Skeletal muscle cell (primary cell): ENCODE results near the gene LRRTM4.
"Not testable (repeated sequence)": the region's sequence is repeated elsewhere in the genome, so short reads cannot be mapped to it uniquely, and the experiment has no call there.

Source experiments
- DNase-seq: peaks from one replicate; pipeline ENCODE4 v3.0.0-alpha.2; 2010; ENCODE audit warnings: low read depth
- H3K4me3 ChIP-seq: 2 replicates; pipeline ENCODE4 v1.5.1; 2011; ENCODE audit warnings: low read depth, mild to moderate bottlenecking, control low read depth, low read length, moderate library complexity

LRRTM4 gene

DNA sequence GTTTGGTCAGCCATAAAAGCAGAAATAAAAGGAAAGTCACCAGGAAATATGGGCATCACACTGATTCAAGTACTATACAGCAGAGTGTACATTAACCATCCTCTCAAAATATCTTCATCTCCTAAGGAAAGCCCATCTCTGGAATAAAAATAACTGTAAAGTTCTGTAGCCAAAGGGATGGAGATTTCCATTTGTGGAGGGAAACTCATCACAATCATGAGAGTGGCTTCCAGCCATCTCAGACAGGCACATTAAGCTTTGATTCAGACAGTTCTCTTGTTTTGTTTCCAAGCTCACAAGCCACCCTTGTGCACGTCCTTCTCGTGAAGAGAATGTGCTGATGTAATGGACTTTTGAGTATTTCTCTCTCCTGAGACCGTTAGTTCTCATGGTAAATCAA lies 695.5 kb downstream of the LRRTM4 start:
- no peak overlapping the region for H3K4me3 ChIP-seq
- DNase-seq: no peak

DNA sequence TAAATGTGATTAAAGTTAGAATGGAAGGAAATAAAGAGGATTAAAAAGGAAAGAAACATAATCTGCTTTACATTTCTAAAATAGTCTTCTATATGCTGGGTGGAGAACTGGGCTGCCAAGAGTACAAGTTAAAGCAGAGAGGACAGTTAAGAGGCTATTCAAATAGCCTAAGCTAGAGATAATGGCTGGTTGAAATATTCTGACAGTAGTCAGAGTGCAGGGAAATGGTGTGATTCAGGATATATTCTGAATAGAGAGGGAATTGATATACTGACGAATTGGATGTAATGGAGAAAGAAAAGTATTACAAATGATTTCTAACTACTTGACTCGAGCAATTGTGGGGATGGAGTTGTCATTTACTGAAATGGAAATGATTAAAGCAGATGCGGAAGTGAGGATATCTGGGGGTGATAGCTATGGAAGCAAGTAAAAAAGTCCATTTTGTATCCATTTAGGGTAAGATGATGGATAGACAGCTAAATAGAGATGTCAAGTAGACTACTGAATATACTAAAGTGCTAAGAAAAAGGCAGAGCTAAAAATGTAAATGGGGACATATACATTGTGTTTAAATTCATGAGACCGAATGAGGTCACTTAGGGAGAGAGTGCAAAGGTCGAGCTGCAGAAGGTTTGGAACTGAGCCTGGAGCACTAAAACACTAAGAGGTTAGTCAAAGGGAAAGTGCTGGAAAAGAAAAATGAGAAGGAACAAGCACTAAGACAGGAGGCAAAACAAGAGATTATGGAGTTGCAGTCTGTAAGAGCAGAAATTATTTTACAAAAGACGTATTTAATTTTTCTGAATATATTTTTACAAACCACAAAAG lies 696.8 kb downstream of the LRRTM4 start:
- no peak overlapping the region for H3K4me3 ChIP-seq
- no peak for DNase-seq

DNA sequence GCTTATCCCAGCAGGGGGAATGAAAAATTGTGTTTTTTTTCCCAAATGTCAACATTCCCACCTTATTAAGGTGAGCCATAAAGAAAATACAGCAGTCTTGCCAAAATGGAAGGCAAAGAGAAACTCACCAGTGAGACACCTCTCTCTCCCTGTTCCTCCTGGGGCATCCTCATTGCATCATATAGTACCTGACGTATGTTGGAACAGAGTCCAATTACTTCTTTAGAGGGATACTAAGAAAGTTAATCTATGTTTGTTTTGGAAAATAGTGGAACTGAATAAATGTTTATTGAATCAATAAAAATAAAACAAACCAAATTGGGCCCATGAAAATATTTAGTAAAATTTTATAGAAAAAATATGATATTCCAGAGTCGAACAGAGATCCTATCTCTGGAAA lies 700.4 kb downstream of the LRRTM4 start:
- H3K4me3 ChIP-seq: no peak overlapping the region
- DNase-seq: no peak

DNA sequence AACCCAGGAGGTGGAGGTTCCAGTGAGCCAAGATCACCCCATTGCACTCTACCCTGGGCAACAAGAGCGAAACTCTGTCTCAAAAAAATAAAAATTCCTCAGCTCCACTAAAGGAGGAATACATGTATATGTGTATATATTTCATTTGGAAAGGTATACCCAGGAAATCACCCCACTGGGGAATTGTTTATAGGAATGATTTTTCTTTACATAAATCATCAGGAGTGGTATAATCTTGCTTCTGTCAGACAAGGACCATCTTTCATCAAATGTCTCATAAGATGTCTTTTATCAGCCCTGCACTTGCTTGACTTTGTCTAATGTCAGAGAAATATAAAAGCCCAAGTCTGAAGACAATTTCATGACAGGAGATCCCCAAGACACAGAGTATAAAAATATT lies 709.1 kb downstream of the LRRTM4 start:
- no peak for DNase-seq
- H3K4me3 ChIP-seq: no peak overlapping the region

DNA sequence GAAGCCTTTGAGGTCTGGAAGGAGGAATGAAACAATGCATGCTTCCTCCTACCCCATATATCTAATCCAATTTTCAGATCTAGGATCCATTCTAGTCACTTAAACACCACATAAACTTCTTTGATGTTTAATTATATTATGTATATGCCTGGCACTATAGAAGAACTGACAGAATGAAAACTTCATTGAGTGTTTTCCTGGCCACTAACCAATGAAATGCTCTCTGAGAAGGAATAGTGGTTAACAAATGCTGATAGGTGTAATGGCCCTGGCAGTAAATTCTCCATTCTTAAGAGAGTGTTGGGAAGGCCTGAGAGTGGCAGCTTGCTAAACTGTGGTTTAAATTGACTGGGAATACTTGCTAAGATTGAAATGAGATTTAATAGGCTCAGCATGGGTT lies 710.0 kb downstream of the LRRTM4 start:
- H3K4me3 ChIP-seq: no peak overlapping the region

DNA sequence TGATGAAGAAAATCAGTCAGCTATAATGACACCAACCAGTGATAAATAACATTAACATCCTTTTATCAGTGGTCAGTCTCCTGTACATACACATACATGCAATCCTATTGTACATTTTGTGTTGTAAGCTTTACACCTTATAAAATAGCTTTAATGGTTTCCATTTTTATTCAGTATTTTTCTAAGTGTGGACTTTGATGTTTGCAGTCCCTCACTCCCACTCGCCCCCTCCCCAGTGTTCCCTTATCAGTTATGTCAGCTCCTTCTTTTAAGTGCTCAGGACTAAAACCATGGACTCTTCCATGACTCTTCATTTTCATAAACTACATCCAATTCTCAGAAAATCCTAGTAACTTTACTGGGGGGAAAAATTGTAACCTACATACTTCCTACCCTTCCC lies 713.0 kb downstream of the LRRTM4 start:
- no peak overlapping the region for H3K4me3 ChIP-seq
- no peak for DNase-seq

More for the DNA sequence above, 710.0 kb downstream of the LRRTM4 start:
- DNase-seq: no peak

DNA sequence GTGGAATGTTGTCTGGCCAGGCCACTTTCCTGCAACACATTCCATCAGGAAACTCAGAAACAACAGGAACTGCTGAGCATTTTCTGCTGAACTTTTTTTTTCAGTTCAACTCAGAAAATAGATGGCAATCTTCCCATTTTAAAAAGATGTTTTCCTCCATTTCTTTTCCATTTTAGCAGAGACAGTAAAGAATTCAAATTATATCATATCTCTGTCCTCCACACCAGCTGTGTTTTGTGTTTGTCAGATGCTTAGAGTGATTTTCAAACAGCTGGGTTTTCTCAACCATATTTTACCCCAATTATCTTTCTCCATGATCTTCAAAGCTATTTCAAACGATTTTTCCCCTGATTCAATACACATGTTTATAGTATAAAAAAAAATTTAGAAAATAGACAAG lies 713.4 kb downstream of the LRRTM4 start:
- DNase-seq: no peak
- no peak overlapping the region for H3K4me3 ChIP-seq

DNA sequence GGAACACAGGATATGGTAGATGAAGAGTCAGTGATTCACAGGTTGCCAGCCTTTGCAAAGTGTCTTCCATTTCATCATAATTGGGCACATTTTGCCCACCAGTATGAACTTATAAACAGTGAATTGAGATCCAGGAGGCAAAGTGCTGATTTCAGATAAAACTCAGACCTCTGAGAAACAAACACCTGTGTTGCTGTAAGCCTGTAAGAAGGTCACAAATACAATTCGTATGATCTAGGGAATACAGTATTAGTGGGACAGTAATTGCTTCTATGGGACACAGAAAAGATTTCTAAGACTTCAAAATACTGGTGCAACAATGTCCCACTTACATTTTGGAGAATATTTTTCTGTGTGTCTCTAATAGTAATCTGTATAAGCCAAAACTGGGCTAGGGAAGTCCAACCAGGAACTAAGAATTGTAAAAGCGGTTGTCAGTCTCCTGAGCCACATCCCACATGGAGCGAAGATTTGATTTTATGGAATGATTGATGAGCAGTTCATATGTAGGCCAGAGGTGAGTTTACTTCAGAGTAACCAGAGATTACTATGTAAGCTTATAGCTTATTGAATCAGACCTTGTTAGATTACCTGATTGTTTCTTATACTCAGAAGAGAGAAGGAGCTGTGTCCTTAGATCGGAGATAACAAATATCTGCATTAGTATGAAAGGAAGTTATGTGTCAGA lies 728.4 kb downstream of the LRRTM4 start:
- no peak overlapping the region for H3K4me3 ChIP-seq
- DNase-seq: no peak

DNA sequence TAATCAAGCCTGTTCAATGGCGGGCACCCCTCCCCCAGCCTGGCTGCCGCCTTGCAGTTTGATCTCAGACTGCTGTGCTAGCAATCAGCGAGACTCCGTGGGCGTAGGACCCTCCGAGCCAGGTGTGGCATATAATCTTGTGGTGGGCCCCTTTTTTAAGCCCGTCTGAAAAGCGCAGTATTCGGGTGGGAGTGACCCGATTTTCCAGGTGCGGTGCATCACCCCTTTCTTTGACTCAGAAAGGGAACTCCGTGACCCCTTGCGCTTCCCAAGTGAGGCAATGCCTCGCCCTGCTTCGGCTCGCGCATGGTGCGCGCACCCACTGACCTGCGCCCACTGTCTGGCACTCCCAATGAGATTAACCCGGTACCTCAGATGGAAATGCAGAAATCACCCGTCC lies 740.9 kb downstream of the LRRTM4 start:
- not testable (repeated sequence) for H3K4me3 ChIP-seq, DNase-seq

DNA sequence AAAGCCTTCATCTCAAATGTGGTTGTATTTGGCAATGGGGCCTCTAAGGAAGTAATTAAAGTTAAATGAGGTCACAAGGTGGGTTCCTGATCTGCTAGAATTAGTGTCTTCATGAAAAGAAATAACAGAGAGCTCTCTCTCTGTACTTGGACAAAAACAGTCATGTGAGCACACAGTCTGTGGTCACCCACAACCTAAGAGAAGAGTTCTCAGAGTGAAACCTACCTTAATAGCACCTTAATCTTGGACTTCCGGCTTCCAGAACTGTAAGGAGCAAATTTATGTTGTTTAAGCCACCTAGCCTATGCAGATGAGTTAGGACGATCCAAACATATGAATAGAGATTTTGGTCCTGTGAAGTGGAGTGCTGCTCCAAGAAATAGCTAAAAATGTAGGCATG lies 758.9 kb downstream of the LRRTM4 start:
- DNase-seq: no peak
- no peak overlapping the region for H3K4me3 ChIP-seq

DNA sequence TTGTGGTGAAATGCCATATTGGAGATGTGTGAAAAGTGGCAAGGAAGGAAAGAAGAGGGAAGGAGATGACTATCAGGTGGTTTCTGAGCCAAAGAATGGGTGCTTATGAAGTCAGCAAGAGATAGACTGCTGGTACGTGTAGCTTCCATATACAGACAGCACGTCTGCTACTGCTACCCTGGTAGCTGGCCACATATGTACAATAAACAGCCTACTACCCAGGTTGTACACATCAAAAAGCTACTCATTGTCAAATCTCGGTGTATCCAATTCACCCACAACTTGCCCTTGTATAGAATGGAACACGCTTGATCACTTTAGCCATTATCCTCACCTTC lies 761.8 kb downstream of the LRRTM4 start:
- no peak overlapping the region for H3K4me3 ChIP-seq
- no peak for DNase-seq

DNA sequence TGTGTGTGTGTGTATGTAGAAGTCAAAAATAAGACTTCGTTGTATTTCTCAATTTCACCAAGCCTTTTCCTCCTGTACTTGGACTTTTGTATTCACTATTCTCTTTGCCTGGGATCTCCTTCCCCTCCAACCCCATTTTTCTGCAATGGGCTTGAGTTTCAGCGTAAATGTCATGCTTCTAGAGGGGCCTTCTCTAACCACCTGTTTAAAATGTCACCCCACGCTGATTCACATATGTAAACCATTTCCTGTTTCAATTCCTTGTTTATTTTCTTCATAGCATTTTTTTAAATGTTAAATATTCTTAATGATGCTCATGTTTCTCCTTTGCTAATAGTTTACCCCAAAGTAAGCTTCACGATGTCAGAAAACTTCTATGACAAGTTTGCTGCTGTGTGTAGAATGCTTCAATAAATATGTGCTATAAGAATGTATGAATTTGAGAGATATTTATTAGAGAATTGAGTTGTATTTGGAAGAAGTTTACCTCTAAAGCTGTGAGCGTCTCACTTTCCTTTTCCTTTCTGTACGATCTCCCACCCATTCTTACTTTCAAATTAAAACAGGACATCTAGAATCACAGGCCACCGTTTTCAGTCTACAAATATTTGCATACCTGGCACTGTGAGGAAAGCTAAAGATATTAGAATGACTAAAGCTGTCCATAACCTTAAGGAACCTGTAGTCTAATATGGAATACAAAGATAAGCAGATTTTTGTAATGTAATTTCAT lies 762.4 kb downstream of the LRRTM4 start:
- H3K4me3 ChIP-seq: no peak overlapping the region
- no peak for DNase-seq

DNA sequence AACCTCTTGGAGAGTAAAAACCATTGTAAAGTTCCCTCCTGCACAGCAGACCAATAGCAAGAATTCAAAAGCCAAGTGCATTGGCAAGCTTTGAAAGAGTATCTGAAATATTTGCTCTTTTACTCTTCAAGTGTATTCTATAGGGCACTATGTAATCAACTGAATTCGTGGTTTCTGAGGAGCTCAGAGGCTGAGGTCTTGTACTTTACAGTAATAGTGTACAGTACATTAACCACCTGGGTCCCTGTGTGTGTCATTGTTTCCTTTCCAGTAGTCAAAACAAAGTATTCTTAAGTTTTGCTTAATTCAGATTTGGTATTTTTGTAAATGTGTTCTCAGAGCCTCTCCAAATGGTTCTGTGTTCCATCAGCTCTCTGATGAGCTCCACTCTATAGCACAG lies 769.7 kb downstream of the LRRTM4 start:
- DNase-seq: no peak
- no peak overlapping the region for H3K4me3 ChIP-seq

DNA sequence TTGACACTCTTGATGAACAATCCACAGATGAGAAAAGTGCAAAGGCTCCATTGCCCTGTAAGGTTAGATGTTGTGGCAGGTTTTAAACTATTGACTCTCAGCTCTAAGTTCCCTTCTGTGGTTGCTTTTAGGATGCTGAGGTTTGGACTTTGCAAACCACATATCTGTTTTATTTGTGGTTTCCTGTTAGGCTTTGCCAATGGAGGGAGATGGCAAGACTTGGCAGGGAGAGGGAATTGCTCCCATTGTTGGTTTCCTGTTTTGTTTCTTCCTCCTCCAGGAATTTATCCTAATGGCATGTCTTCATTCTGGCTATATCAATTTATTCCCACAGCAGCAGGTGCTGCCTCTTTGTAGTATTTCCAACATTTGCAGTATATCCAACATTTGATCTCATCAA lies 772.3 kb downstream of the LRRTM4 start:
- H3K4me3 ChIP-seq: no peak overlapping the region
- no peak for DNase-seq

DNA sequence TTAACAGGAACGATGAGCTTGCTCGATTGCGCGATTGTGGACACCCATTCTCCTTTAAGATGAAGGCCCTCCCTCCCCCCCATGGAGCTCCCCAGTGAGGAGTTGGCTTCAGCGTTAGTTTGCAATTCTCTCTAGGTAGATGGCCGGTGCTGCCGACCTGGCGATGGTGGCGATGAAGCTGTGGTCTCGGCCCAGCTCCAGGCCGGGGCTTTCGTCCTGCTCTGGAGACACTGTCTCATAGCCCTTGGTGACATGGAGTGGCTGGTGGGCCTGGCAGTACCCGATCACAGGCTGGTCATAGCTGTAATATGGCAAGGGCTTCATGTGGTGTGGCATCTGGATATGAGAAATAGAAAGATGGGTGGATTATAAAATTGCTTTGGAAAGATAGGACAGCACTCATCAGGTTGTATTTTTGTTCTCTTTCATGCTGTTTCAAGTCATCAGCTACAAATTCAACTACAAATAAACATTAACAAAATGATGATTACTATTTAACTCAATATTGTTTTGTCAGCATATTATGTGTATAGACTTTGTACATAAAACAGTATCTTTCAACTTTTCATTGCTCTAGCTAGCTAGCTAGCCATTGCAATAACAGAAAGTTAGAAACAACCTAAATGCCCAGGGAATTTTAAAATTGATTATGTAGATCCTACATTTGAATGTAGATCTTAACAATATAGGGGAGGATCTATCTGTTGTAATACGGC lies 773.4 kb downstream of the LRRTM4 start:
- DNase-seq: no peak
- no peak overlapping the region for H3K4me3 ChIP-seq

DNA sequence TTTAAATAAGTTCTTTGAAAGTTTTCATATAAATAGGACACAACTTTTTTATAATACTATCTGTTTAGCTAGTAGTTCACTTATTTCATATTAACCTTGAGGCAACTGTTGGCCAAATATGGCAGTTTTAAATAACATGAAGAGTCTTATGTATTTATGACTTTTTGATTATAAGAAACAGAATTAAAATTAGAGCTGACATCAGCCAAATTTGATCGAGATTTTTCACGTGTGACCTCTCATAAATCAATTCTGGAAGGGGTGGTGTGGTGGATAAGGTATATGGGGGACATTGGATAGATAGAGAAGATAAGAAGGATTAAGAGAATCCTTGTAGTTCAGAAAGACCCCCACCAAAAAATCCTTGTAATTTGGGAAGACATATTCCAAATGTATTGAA lies 776.6 kb downstream of the LRRTM4 start:
- no peak for DNase-seq
- H3K4me3 ChIP-seq: no peak overlapping the region

DNA sequence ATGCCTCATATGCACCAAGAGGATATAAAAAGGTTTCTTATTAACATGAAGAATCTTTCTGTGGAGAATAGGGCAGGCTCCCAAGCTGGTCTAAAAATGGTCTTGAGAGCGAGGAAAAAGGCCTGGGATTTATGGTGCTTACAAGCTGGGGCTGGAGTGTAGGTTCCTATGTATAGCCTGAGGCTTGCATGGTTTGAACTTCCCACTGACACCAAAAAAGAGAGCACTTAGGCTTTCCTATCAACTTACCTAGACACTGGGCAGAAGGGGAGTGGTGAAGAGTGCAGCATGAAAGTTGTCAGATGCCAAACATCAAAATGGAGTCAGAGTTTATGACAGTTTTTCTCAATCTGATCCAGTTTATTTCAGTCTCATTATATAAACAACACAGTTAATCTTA lies 784.6 kb downstream of the LRRTM4 start:
- no peak overlapping the region for H3K4me3 ChIP-seq
- DNase-seq: no peak

DNA sequence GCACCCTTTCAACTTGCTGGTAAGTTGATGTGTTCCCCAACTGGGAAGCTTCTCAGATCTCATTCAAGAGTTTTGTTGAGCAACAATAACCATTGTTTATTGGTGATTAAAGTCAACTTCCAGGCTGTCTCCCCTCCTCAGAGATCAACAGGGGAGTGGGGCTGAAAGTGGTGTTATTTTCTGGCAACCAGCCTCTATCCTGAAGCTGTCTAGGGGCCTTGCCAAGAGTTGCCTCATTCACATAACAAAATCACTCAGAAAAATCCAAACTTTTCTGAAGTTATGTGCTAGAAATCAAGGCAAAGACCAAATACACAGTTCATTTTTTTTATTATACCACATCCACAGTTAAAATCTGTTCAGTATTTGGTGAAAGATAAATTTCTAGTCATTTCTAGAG lies 788.4 kb downstream of the LRRTM4 start:
- no peak overlapping the region for H3K4me3 ChIP-seq
- no peak for DNase-seq

DNA sequence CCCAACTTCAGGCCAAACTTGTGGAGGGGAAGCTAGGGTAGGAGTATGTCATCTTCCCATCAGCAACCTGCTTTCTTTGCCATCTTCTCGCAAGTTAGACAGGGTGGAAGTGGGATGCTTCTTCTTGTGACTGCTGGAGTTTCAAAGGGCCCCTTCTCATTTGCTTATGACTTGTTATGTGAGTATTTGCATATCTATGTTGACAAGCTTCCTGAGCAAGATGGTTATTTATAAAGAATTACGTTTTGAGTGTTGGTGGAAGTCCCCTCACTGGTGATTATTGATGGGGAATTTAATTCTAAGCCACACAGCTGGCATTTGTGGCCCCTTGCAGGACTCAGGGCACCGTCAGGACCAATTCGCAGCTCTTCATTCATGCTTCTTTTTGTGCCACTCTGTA lies 791.0 kb downstream of the LRRTM4 start:
- no peak for DNase-seq
- no peak overlapping the region for H3K4me3 ChIP-seq

DNA sequence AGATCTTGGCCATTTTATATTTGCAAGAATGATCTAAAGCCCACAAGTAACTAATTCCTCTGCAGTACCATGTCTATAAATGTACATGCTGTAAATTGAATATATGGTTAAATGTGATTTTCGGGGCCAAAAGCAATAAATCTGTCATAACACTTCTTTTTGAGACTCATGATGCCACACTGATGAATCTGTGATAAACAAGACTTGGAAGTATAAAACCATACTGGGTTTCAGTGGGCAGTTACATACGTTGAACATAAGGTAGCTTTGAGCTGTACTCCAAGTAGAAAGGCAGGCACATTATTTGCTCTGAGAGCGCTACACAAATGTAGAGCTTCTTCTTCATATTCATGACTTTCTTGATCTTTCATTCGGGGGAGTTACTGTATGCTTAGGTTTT lies 792.2 kb downstream of the LRRTM4 start:
- no peak overlapping the region for H3K4me3 ChIP-seq
- DNase-seq: no peak
